ENCODE measurements around the gene ATP8A2.

The ATP8A2 gene

GRCh38 chr13:25981060-25981459 lies 609.3 kb downstream of the ATP8A2 start:
- in situ Hi-C loops (cut with MboI; ENCODE audit: low sequenced_read_pairs, unreplicated experiment): no loop called here
- DNase-seq (ENCODE audit: low spot score): no peak

DNA sequence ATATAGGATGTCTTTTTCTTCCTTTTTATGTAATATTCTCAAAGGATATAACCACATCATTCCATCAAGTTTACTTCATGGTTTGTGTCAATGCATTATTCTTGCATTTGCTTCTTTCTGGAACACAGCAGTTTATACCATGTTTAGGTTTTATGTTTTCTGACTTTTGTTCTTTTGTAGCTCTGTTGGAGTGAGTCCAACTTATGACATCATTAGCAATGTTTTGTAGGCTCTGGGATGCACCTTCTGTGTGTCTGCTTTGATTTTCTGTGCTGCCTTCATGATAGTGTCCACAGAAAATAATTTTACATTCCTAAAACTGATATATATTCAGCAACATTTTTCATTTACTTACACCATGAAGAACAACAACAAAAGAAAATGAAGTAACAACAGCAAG lies 611.1 kb downstream of the ATP8A2 start:
- in situ Hi-C loops (cut with MboI; ENCODE audit: low sequenced_read_pairs, unreplicated experiment): no loop called here
- TF ChIP-seq CTCF (IDR thresholded peaks at IDR 0.05; ENCODE audit: borderline replicate concordance, control extremely low read depth, extremely low read depth, insufficient read depth, missing control alignments): no peak
- no peak for DNase-seq (ENCODE audit: low spot score)

More at GRCh38 chr13:25981060-25981459, 609.3 kb downstream of the ATP8A2 start:
- no peak for TF ChIP-seq CTCF (IDR thresholded peaks at IDR 0.05; ENCODE audit: borderline replicate concordance, control extremely low read depth, extremely low read depth, insufficient read depth, missing control alignments)

- no peak for DNase-seq (ENCODE audit: low spot score)
- in situ Hi-C loops (cut with MboI; ENCODE audit: low sequenced_read_pairs, unreplicated experiment): no loop called here
- TF ChIP-seq CTCF (IDR thresholded peaks at IDR 0.05; ENCODE audit: borderline replicate concordance, control extremely low read depth, extremely low read depth, insufficient read depth, missing control alignments): no peak
Measured at GRCh38 chr13:25987987-25988386, 616.2 kb downstream of the ATP8A2 start.

- no peak for TF ChIP-seq CTCF (IDR thresholded peaks at IDR 0.05; ENCODE audit: borderline replicate concordance, control extremely low read depth, extremely low read depth, insufficient read depth, missing control alignments)
- in situ Hi-C loops (cut with MboI; ENCODE audit: low sequenced_read_pairs, unreplicated experiment): no loop called here
- DNase-seq (ENCODE audit: low spot score): no peak
Measured at GRCh38 chr13:25988661-25989060, 616.9 kb downstream of the ATP8A2 start.

DNA sequence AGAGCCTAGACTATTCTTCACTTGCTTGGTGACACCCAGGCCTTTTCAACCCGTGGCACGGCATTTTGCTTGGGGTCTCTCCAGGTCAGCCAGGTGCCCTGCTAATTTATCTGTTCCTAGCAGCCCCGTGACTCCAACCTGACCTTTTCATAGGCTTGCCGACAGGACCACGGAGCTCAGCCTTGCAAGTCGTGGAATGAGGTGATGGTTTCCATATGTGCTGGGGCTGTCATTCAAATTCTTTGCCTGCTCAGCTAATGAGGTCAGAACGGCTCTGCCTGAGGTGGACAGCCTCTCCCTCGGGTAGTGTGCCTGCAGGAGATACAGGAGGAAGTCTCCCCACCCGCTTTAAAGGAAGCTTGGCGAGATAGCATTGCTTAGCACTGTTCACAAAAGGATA lies 619.0 kb downstream of the ATP8A2 start:
- in situ Hi-C loops (cut with MboI; ENCODE audit: low sequenced_read_pairs, unreplicated experiment): no loop called here
- no peak for DNase-seq (ENCODE audit: low spot score)
- no peak for TF ChIP-seq CTCF (IDR thresholded peaks at IDR 0.05; ENCODE audit: borderline replicate concordance, control extremely low read depth, extremely low read depth, insufficient read depth, missing control alignments)

DNA sequence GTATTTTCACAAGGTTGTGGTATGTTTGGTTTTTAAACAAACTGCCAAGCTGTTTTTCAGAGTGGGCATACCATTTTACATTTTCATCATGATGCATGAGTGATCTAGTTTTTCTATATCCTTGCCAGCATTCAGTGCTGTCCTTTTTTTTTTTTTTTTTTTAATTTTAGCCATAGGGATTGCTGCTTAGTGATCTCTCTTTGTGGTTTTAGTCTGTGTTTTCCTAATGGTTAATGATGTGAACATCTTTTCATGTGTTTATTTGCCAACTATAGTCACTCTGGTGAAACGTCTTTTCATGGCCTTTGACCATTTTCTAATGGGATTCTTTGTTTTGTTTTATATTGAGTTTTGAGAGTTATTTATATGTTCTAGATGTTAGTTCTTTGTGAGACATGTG lies 620.3 kb downstream of the ATP8A2 start:
- DNase-seq (ENCODE audit: low spot score): no peak
- in situ Hi-C loops (cut with MboI; ENCODE audit: low sequenced_read_pairs, unreplicated experiment): no loop called here

More for the DNA sequence above, 620.3 kb downstream of the ATP8A2 start:
- no peak for TF ChIP-seq CTCF (IDR thresholded peaks at IDR 0.05; ENCODE audit: borderline replicate concordance, control extremely low read depth, extremely low read depth, insufficient read depth, missing control alignments)
